GM12878 (cell line): Measurements from ENCODE around the gene ZCRB1. TPM values are rescaled to one million over a fixed set of nuclear protein-coding genes. Genes with fewer than 3 reads are reported as not detected.

Experiments
- ATAC-seq: fragments of 200-7000 bp; cut with Tn5 transposase; 3 replicates; pipeline ENCODE4 v1.9.1; 2020; ENCODE audit warnings: mild to moderate bottlenecking, moderate library complexity
- BruUV-seq: library from RNA; stranded (reverse); fragments of 400-500 nt; replicated peaks from 2 replicates; lab custom pipeline; 2021; lab: Mats Ljungman, UMichigan
- CTCF ChIA-PET: fragments of 300-600 bp; sonication (Branson Sonifier 250); formaldehyde crosslinking; extraction: SDS; loops from one replicate; lab custom pipeline; 2021; ENCODE audit warnings: inconsistent platforms; lab: Yijun Ruan, JAX
- POLR2A ChIA-PET: fragments of 350-600 bp; formaldehyde crosslinking; extraction: SDS; loops from one replicate; lab custom pipeline; 2021; ENCODE audit warnings: inconsistent platforms; lab: Charles Lee
- RAD21 ChIA-PET: fragments of 300-600 bp; sonication (Branson Sonifier 250); formaldehyde crosslinking; loops from one replicate; lab custom pipeline; 2023; ENCODE audit warnings: antibody characterized with exemption; ENCODE audit not compliant: unreplicated experiment; lab: Charles Lee
- SMC1A ChIA-PET: fragments of 300-600 bp; sonication (Branson Sonifier 250); formaldehyde crosslinking; loops from one replicate; lab custom pipeline; 2023; ENCODE audit not compliant: unreplicated experiment, uncharacterized antibody; lab: Charles Lee
- DNase-seq: peaks from one replicate; pipeline ENCODE4 v3.0.0-alpha.2; 2011; ENCODE audit warnings: low read depth, low spot score
- FAIRE-seq: peaks from 3 replicates; lab custom pipeline; 2011; peaks lifted over from hg19 to GRCh38; lab: Jason Lieb, UNC
- H2AFZ ChIP-seq: 2 replicates; pipeline ENCODE4 v1.6.0; 2011; ENCODE audit warnings: low read depth, low read length, control low read depth; ENCODE audit not compliant: control insufficient read depth
- H3K27ac ChIP-seq: 2 replicates; pipeline ENCODE4 v1.5.1; 2011; ENCODE audit warnings: control low read depth; ENCODE audit not compliant: control insufficient read depth, insufficient read depth
- H3K27me3 ChIP-seq, 2 experiments: replicated peaks in 1 of 2; 2 replicates each; pipeline versions ENCODE4 v1.6.0 to v1.6.1; 2011; ENCODE audit warnings: low read length in 1 of 2; ENCODE audit not compliant: control insufficient read depth in 2 of 2, insufficient read depth in 2 of 2
- H3K36me3 ChIP-seq, 2 experiments: 2 replicates each; pipeline ENCODE4 v1.5.1; 2011; ENCODE audit warnings: low read length in 1 of 2; ENCODE audit not compliant: control insufficient read depth in 2 of 2, insufficient read depth in 2 of 2
- H3K4me1 ChIP-seq: 2 replicates; pipeline ENCODE4 v1.6.1; 2011; ENCODE audit warnings: mild to moderate bottlenecking, low read length, moderate library complexity, mixed read lengths; ENCODE audit not compliant: control insufficient read depth, insufficient read depth
- H3K4me2 ChIP-seq: 2 replicates; pipeline ENCODE4 v1.6.0; 2011; ENCODE audit warnings: control low read depth; ENCODE audit not compliant: control insufficient read depth, insufficient read depth
- H3K4me3 ChIP-seq: fragments of 200-600 bp; sonication (generic); 2 replicates; pipeline ENCODE4 v1.5.1; 2016
- H3K79me2 ChIP-seq: 2 replicates; pipeline ENCODE4 v1.6.0; 2011; ENCODE audit warnings: low read length; ENCODE audit not compliant: control insufficient read depth, insufficient read depth
- H3K9ac ChIP-seq: 2 replicates; pipeline ENCODE4 v1.8.0; 2011; ENCODE audit warnings: low read length, control low read depth, mixed read lengths; ENCODE audit not compliant: control insufficient read depth, insufficient read depth
- H3K9me3 ChIP-seq: replicated peaks from 3 replicates; pipeline ENCODE4 v1.5.1; 2011; ENCODE audit warnings: mild to moderate bottlenecking, low read length; ENCODE audit not compliant: control insufficient read depth, insufficient read depth
- H4K20me1 ChIP-seq: 2 replicates; pipeline ENCODE4 v1.6.0; 2011; ENCODE audit not compliant: control insufficient read depth, insufficient read depth
- ASH2L ChIP-seq: fragments of 300-600, 200-600 bp; sonication (generic); IDR thresholded peaks from 2 replicates; pipeline ENCODE4 v1.6.1; 2017; ENCODE audit warnings: low read depth, mild to moderate bottlenecking, borderline replicate concordance
- ATF2 ChIP-seq: IDR thresholded peaks from 2 replicates; pipeline ENCODE4 v1.6.1; 2012; ENCODE audit warnings: low read length, inconsistent platforms
- ATF7 ChIP-seq: fragments of 450-650 bp; IDR thresholded peaks from 2 replicates; pipeline ENCODE4 v1.6.1; 2016; ENCODE audit warnings: low read depth, mild to moderate bottlenecking
- BACH1 ChIP-seq: fragments of 450-650 bp; IDR thresholded peaks from 2 replicates; pipeline ENCODE4 v1.6.1; 2017; ENCODE audit warnings: mild to moderate bottlenecking, borderline replicate concordance
- E2F4 ChIP-seq: IDR thresholded peaks from 2 replicates; pipeline ENCODE4 v1.6.1; 2012; ENCODE audit warnings: low read depth, low read length, improper control_type of control experiment
- EP300 ChIP-seq, 2 experiments: fragments of 150-350 bp in 1 of 2; IDR thresholded peaks; 2 replicates each; pipeline ENCODE4 v1.6.1; 2011 to 2012; ENCODE audit warnings: low read depth in 2 of 2, low read length in 2 of 2, borderline replicate concordance in 1 of 2, improper control_type of control experiment in 1 of 2, inconsistent platforms in 1 of 2; ENCODE audit not compliant: control insufficient read depth in 1 of 2
- FOXM1 ChIP-seq: IDR thresholded peaks from 2 replicates; pipeline ENCODE4 v1.6.1; 2012; ENCODE audit warnings: low read depth, mild to moderate bottlenecking, inconsistent platforms, low read length, moderate library complexity
- JUNB ChIP-seq: IDR thresholded peaks from 2 replicates; pipeline ENCODE4 v1.6.1; 2016; ENCODE audit warnings: antibody characterized with exemption, mild to moderate bottlenecking
- MEF2A ChIP-seq: IDR thresholded peaks from 2 replicates; pipeline ENCODE4 v1.6.1; 2011; ENCODE audit warnings: low read depth, mild to moderate bottlenecking, low read length, moderate library complexity; ENCODE audit not compliant: insufficient read depth
- MEF2B ChIP-seq: fragments of 450-650 bp; IDR thresholded peaks from 2 replicates; pipeline ENCODE4 v1.6.1; 2018; ENCODE audit warnings: mild to moderate bottlenecking, moderate library complexity; ENCODE audit not compliant: partially characterized antibody, poor library complexity, severe bottlenecking
- NFIC ChIP-seq: IDR thresholded peaks from 2 replicates; pipeline ENCODE4 v1.6.1; 2012; ENCODE audit warnings: low read depth, mild to moderate bottlenecking, inconsistent platforms, low read length, moderate library complexity
- RAD21 ChIP-seq: IDR thresholded peaks from 2 replicates; pipeline ENCODE4 v1.6.1; 2011; ENCODE audit warnings: mild to moderate bottlenecking, low read depth, low read length, moderate library complexity; ENCODE audit not compliant: insufficient read depth
- RUNX3 ChIP-seq: IDR thresholded peaks from 2 replicates; pipeline ENCODE4 v1.6.1; 2012; ENCODE audit warnings: low read length, inconsistent platforms
- SRF ChIP-seq, 2 experiments: IDR thresholded peaks; 2 replicates each; pipeline ENCODE4 v1.6.1; 2011; ENCODE audit warnings: low read depth in 2 of 2, low read length in 2 of 2, mild to moderate bottlenecking in 1 of 2, moderate library complexity in 1 of 2
- ZNF687 ChIP-seq: fragments of 450-650 bp; IDR thresholded peaks from 2 replicates; pipeline ENCODE4 v1.6.1; 2017; ENCODE audit warnings: mild to moderate bottlenecking, moderate library complexity
- WGBS: methylation state at CpG from one replicate; pipeline ENCODE4 v1.1.6; 2016; ENCODE audit warnings: low lambda C conversion rate; ENCODE audit not compliant: insufficient replicate concordance, insufficient coverage; ENCODE audit errors: missing lambda C conversion rate; 5-methylcytosine and 5-hydroxymethylcytosine counted together
- in situ Hi-C: fragments of 300-500 bp; cut with MboI; formaldehyde crosslinking; loops from 9 replicates; pipeline ENCODE4 v1.14.3; 2018; ENCODE audit warnings: mixed read lengths
- intact Hi-C: fragments of 100-400 bp; cut with micrococcal nuclease; formaldehyde crosslinking; loops from one replicate; pipeline ENCODE4 v1.14.2; 2022; ENCODE audit not compliant: unreplicated experiment
- polyA plus RNA-seq, 11 experiments: library from polyadenylated mRNA; depleted of rRNA in 4 of 11; unstranded in 6 of 11; stranded (reverse) in 5 of 11; fragments of >200 nt; fragmentation: Nextera tagmentation in 4 of 11; fragmentation: Illumina TruSeq in 1 of 11; extraction: Ambion mirVana in 4 of 11; extraction: Trizol in 1 of 11; gene quantifications; 1 replicate in 1 of 11; 2 replicates in 10 of 11; pipeline versions ENCODE4 v1.2.1 to v1.2.3, GENCODE V29; 2011 to 2016; ENCODE audit warnings: inconsistent platforms in 2 of 11, missing spikeins in 2 of 11, low read depth in 1 of 11
- total RNA-seq, 4 experiments: library from RNA; depleted of rRNA in 3 of 4; stranded (reverse); fragments of >200 nt in 3 of 4; fragmentation: Illumina TruSeq in 1 of 4; extraction: Trizol in 1 of 4; gene quantifications; 2 replicates each; pipeline versions ENCODE4 v1.2.1 to v1.2.3, GENCODE V29; 2013 to 2021

ZCRB1 gene
- total and polyA plus RNA-seq, 10 of the 15 experiments (the other 5 are each of a cell fraction or from before 2014, with no cell fraction given): 43.3 to 178 (median 88.6) TPM

GRCh38 chr12:42360747-42361403 lies 35.0 kb upstream of the ZCRB1 start:
- no TSS peak for BruUV-seq
- Histone ChIP-seq H3K4me1 (peaks cover 19% of the 10 kb centered on the region), H3K36me3 (peaks cover 0 to 3% of the 10 kb centered on the region in 2 experiments; a peak in 1 of 4 replicates), H3K9me3 (no peaks in the 10 kb centered on the region; the same call in 2 of the 3 replicates), H4K20me1 (no peaks in the 10 kb centered on the region), H3K27ac (peak overlapping the region; percentile 50), H3K27me3 (no peaks in the 10 kb centered on the region), H3K4me2 (peak overlapping the region; percentile 13; the same call in 1 of the 2 replicates), H3K9ac (no peak overlapping the region), H3K4me3 (no peak overlapping the region), H3K79me2 (no peaks in the 10 kb centered on the region; the same call in none of the 2 replicates), H2AFZ (no peak overlapping the region)
- intact Hi-C loops (no loop called here), in situ Hi-C loops (loop anchor here (25.0 kb wide), 1 partner anchor 1099 kb away; no protein-coding TSS in a partner anchor)
- ATAC-seq (peak; percentile 89), DNase-seq (no peak), FAIRE-seq (no peak)
- 93% methylated on average over 6 of the region's 6 CpGs for WGBS
- RAD21 ChIA-PET: interaction anchor here (1.2 to 2.8 kb wide), 3 partner anchors 11 to 19 kb away, joined by 3 to 11 read pairs (median 4); no protein-coding TSS in a partner anchor
- POLR2A ChIA-PET: interaction anchor here (1.1 kb wide), 1 partner anchor 11 kb away, joined by 4 read pairs; no protein-coding TSS in a partner anchor
- TF ChIP-seq MEF2B (peak; percentile 53), ASH2L (no peak), ATF2 (peak; percentile 74), EP300 (IDR thresholded peaks at IDR 0.05; ENCODE audit: borderline replicate concordance in 1 of 2, control insufficient read depth in 1 of 2, low read depth in 2 of 2, low read length in 2 of 2) (0 out of 4 replicates have a peak, but pooled peaks of 1 of the 2 experiments have one; percentile 23), RAD21 (no peak), SRF (IDR thresholded peaks at IDR 0.05; ENCODE audit: low read depth in 2 of 2, low read length in 2 of 2) (no peak), ATF7 (0 out of 2 replicates have a peak, but pooled peaks have one; percentile 11), E2F4 (no peak), JUNB (peak; percentile 53; the same call in 1 of the 2 replicates), ZNF687 (no peak), NFIC (peak; percentile 56; the same call in 1 of the 2 replicates), RUNX3 (peak; percentile 47), FOXM1 (0 out of 2 replicates have a peak, but pooled peaks have one; percentile 34), MEF2A (peak; percentile 81), BACH1 (no peak)
- CTCF ChIA-PET: interaction anchor here (1.4 to 3.6 kb wide), 3 partner anchors 9 to 14 kb away, joined by 3 to 42 read pairs (median 4); no protein-coding TSS in a partner anchor
- SMC1A ChIA-PET: interaction anchor here (1.0 to 3.3 kb wide), 3 partner anchors 8 to 78 kb away, joined by 3 to 18 read pairs (median 3); no protein-coding TSS in a partner anchor
